Endothelial cell of umbilical vein (primary cell): ENCODE measurements around the gene SLAMF6. TPM values are rescaled to one million over a fixed set of nuclear protein-coding genes. Genes with fewer than 3 reads are reported as not detected.

Experiments used
- BruUV-seq: library from RNA; stranded (reverse); fragments of 400-500 nt; replicated peaks from 2 replicates; lab custom pipeline; 2021; lab: Mats Ljungman, UMichigan
- CTCF ChIA-PET: fragments of 300-600, 350-600 bp; sonication (Branson Sonifier 250); formaldehyde crosslinking; loops from one replicate; lab custom pipeline; 2021; ENCODE audit warnings: antibody characterized with exemption, inconsistent platforms; lab: Charles Lee
- POLR2A ChIA-PET: fragments of 300-600, 350-600 bp; sonication (Branson Sonifier 250); formaldehyde crosslinking; loops from one replicate; lab custom pipeline; 2021; ENCODE audit warnings: antibody characterized with exemption, inconsistent platforms; lab: Charles Lee
- DNase-seq: peaks from one replicate; pipeline ENCODE4 v3.0.0-alpha.2; 2011; ENCODE audit warnings: low read depth, low spot score
- FAIRE-seq: peaks from 2 replicates; lab custom pipeline; 2011; peaks lifted over from hg19 to GRCh38; lab: Jason Lieb, UNC
- H2AFZ ChIP-seq: 2 replicates; pipeline ENCODE4 v1.6.0; 2012; ENCODE audit warnings: low read depth, low read length, control low read depth, inconsistent platforms
- H3K27ac ChIP-seq: 2 replicates; pipeline ENCODE4 v1.5.1; 2011; ENCODE audit warnings: low read depth, mild to moderate bottlenecking, control low read depth, low read length, moderate library complexity; ENCODE audit not compliant: insufficient read depth
- H3K27me3 ChIP-seq, 2 experiments: 2 replicates each; pipeline versions ENCODE4 v1.6.0 to v1.6.1; 2011; ENCODE audit warnings: low read length in 2 of 2, mixed read lengths in 1 of 2; ENCODE audit not compliant: control insufficient read depth in 2 of 2, insufficient read depth in 2 of 2
- H3K36me3 ChIP-seq, 2 experiments: 2 replicates in 1 of 2; 3 replicates in 1 of 2; pipeline ENCODE4 v1.5.1; 2011; ENCODE audit warnings: low read length in 2 of 2, mild to moderate bottlenecking in 1 of 2, moderate library complexity in 1 of 2; ENCODE audit not compliant: control insufficient read depth in 2 of 2, insufficient read depth in 2 of 2; ENCODE audit errors: extremely low read depth in 1 of 2
- H3K4me1 ChIP-seq: 3 replicates; pipeline ENCODE4 v1.5.1; 2011; ENCODE audit warnings: mild to moderate bottlenecking, low read length; ENCODE audit not compliant: control insufficient read depth, insufficient read depth; ENCODE audit errors: extremely low read depth
- H3K4me2 ChIP-seq: 2 replicates; pipeline ENCODE4 v1.6.1; 2011; ENCODE audit warnings: low read length, control low read depth, mixed read lengths; ENCODE audit not compliant: insufficient read depth
- H3K4me3 ChIP-seq, 3 experiments: fragments of 200-600 bp in 1 of 3; sonication (generic), shearing (Covaris generic) in 1 of 3; replicated peaks in 1 of 3; 2 replicates each; pipeline ENCODE4 v1.5.1; 2011 to 2016; ENCODE audit warnings: control low read depth in 3 of 3, low read length in 3 of 3, mild to moderate bottlenecking in 2 of 3, inconsistent platforms in 1 of 3, low read depth in 1 of 3, moderate library complexity in 1 of 3; ENCODE audit not compliant: insufficient read depth in 1 of 3
- H3K79me2 ChIP-seq: 2 replicates; pipeline ENCODE4 v1.6.0; 2012; ENCODE audit warnings: low read length, inconsistent platforms; ENCODE audit not compliant: control insufficient read depth, insufficient read depth
- H3K9ac ChIP-seq: replicated peaks from 2 replicates; pipeline ENCODE3; 2011; ENCODE audit warnings: low read length, control low read depth; ENCODE audit not compliant: insufficient read depth; ENCODE audit errors: extremely low read depth
- H3K9me1 ChIP-seq: replicated peaks from 3 replicates; pipeline ENCODE4 v1.6.0; 2011; ENCODE audit warnings: mild to moderate bottlenecking, low read length; ENCODE audit not compliant: control insufficient read depth, insufficient read depth; ENCODE audit errors: extremely low read depth
- H3K9me3 ChIP-seq: replicated peaks from 2 replicates; pipeline ENCODE4 v1.5.1; 2012; ENCODE audit warnings: low read length, inconsistent platforms; ENCODE audit not compliant: control insufficient read depth, insufficient read depth
- H4K20me1 ChIP-seq: replicated peaks from 2 replicates; pipeline ENCODE3; 2011; ENCODE audit warnings: mild to moderate bottlenecking, low read length; ENCODE audit not compliant: control insufficient read depth, insufficient read depth; ENCODE audit errors: extremely low read depth
- CTCF ChIP-seq, 2 donors: IDR thresholded peaks; 1 replicate in 1 of 2; 2 replicates in 1 of 2; pipeline ENCODE4 v1.5.1; 2011; ENCODE audit warnings: low read length in 2 of 2, mild to moderate bottlenecking in 2 of 2, moderate library complexity in 2 of 2, control low read depth in 1 of 2, inconsistent platforms in 1 of 2, low read depth in 1 of 2; ENCODE audit not compliant: insufficient read depth in 1 of 2; ENCODE audit errors: extremely low read depth in 1 of 2
- EZH2 ChIP-seq: IDR thresholded peaks from 2 replicates; pipeline ENCODE4 v1.6.1; 2012; ENCODE audit warnings: borderline replicate concordance, low read depth, mild to moderate bottlenecking, moderate library complexity, low read length, inconsistent platforms; ENCODE audit not compliant: severe bottlenecking
- FOS ChIP-seq: IDR thresholded peaks from 2 replicates; pipeline ENCODE4 v1.6.1; 2011; ENCODE audit warnings: mild to moderate bottlenecking, low read length, moderate library complexity, borderline replicate concordance; ENCODE audit not compliant: insufficient read depth
- JUN ChIP-seq: IDR thresholded peaks from 2 replicates; pipeline ENCODE4 v1.6.1; 2011; ENCODE audit warnings: borderline replicate concordance, low read depth; ENCODE audit not compliant: insufficient read length, insufficient read depth
- POLR2AphosphoS5 ChIP-seq: IDR thresholded peaks from 2 replicates; pipeline ENCODE4 v1.6.1; 2012; ENCODE audit warnings: low read depth, mild to moderate bottlenecking, control low read depth, low read length, moderate library complexity; ENCODE audit not compliant: insufficient read depth
- dilution Hi-C: fragments of 300-500 bp; cut with MboI; formaldehyde crosslinking; loops from one replicate; pipeline ENCODE4 v1.15.0; 2019; ENCODE audit warnings: low sequenced_read_pairs; ENCODE audit not compliant: extremely low pct_ligation_motif_present
- intact Hi-C: fragments of 100-400 bp; cut with micrococcal nuclease; formaldehyde crosslinking; loops from one replicate; pipeline ENCODE4 v1.10.0; 2022
- polyA plus RNA-seq, 4 experiments: library from polyadenylated mRNA; depleted of rRNA in 3 of 4; stranded (reverse) in 3 of 4; unstranded in 1 of 4; fragments of >200 nt; gene quantifications; 2 replicates each; pipeline versions ENCODE4 v1.2.1 to v1.2.3, GENCODE V29; 2011 to 2012; ENCODE audit warnings: missing spikeins in 1 of 4
- total RNA-seq: library from RNA; stranded (reverse); gene quantifications from 2 replicates; pipeline ENCODE4 v1.2.3, GENCODE V29; 2021

SLAMF6 gene
- total and polyA plus RNA-seq, 2 donors (not counting 3 experiments of a cell fraction or from before 2014, with no cell fraction given) = not detected

GRCh38 chr1:160548960-160549664 is 26.1 kb upstream of the SLAMF6 start:
- H2AFZ ChIP-seq = no peak overlapping the region
- FAIRE-seq (no peak), DNase-seq (no peak)
- no peaks in the 10 kb centered on the region for H3K4me1 ChIP-seq
- no peak overlapping the region for H3K9ac ChIP-seq
- dilution Hi-C loops (no loop called here), intact Hi-C loops (no loop called here)
- H3K9me3 ChIP-seq = no peaks in the 10 kb centered on the region
- POLR2A ChIA-PET = no interaction called here
- CTCF ChIA-PET = no interaction called here
- no peak overlapping the region for H3K27ac ChIP-seq
- H3K36me3 ChIP-seq = no peaks in the 10 kb centered on the region
- TF ChIP-seq POLR2AphosphoS5 (no peak), CTCF (IDR thresholded peaks at IDR 0.05; ENCODE audit: extremely low read depth in 1 of 2, insufficient read depth in 1 of 2, low read depth in 1 of 2, low read length in 2 of 2) (no peak), EZH2 (no peak), FOS (no peak), JUN (no peak)
- no peaks in the 10 kb centered on the region for H4K20me1 ChIP-seq
- H3K4me3 ChIP-seq = no peak overlapping the region
- H3K4me2 ChIP-seq = no peak overlapping the region
- no peaks in the 10 kb centered on the region for H3K9me1 ChIP-seq
- peaks cover 0 to 3% of the 10 kb centered on the region in 2 experiments for H3K27me3 ChIP-seq
- BruUV-seq = no TSS peak
- no peaks in the 10 kb centered on the region for H3K79me2 ChIP-seq
